ENCODE data around the gene RFTN1. TPM values are rescaled to one million over a fixed set of nuclear protein-coding genes. Genes with fewer than 3 reads are reported as not detected.
A peak's percentile ranks its signal among the peaks of the same experiment; 100 is the strongest.

RFTN1 gene
- total and polyA plus RNA-seq, 4 donors, result 33.8 to 82.5 (median 53.4) TPM

DNA sequence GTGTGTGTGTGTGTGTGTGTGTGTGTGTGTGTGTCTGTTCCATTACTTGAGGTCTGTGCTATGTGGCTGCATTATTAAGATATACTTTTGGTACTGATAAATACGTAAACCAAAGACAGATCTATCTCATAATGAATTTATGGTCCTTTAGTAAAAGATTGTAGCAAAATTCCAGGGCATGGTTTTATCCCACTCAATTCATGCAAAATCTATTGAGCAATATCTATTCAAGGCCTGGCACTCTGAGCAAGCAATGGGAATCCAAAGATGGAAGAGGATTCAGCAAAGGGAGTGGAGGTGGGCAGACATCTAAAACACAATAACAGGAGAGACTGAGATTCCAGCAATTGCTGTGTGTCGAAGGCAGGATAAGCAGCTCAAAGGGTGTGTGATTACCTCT is 86.8 kb downstream of the RFTN1 start:
- Histone ChIP-seq H3K27ac (ENCODE audit: low read depth in 1 of 2, low read length in 1 of 2) (peak overlapping the region in 1 of 2 donors; percentile 55), H3K27me3 (ENCODE audit: control insufficient read depth in 3 of 3, insufficient read depth in 3 of 3, low read length in 2 of 3) (no peaks in the 10 kb centered on the region), H3K9me3 (ENCODE audit: control insufficient read depth in 4 of 4, insufficient read depth in 3 of 4, low read length in 3 of 4) (no peaks in the 10 kb centered on the region), H3K4me3 (no peak overlapping the region), H3K4me1 (ENCODE audit: control insufficient read depth in 5 of 5, insufficient read depth in 5 of 5, low read length in 5 of 5) (peaks cover 0 to 12% (median 3%) of the 10 kb centered on the region in 5 donors), H3K9ac (ENCODE audit: insufficient read depth in 1 of 2, low read length in 2 of 2) (no peak overlapping the region), H3K36me3 (ENCODE audit: control insufficient read depth in 4 of 4, insufficient read depth in 4 of 4, low read length in 4 of 4) (peaks cover 0 to 4% (median 2%) of the 10 kb centered on the region in 4 donors)
- no peak for ATAC-seq (ENCODE audit: insufficient read depth, low FRiP score)
- no peak for DNase-seq
- WGBS, 2 donors, result 91 to 97% methylated on average over 2 of the region's 2 CpGs
- TF ChIP-seq, protein P1, sequence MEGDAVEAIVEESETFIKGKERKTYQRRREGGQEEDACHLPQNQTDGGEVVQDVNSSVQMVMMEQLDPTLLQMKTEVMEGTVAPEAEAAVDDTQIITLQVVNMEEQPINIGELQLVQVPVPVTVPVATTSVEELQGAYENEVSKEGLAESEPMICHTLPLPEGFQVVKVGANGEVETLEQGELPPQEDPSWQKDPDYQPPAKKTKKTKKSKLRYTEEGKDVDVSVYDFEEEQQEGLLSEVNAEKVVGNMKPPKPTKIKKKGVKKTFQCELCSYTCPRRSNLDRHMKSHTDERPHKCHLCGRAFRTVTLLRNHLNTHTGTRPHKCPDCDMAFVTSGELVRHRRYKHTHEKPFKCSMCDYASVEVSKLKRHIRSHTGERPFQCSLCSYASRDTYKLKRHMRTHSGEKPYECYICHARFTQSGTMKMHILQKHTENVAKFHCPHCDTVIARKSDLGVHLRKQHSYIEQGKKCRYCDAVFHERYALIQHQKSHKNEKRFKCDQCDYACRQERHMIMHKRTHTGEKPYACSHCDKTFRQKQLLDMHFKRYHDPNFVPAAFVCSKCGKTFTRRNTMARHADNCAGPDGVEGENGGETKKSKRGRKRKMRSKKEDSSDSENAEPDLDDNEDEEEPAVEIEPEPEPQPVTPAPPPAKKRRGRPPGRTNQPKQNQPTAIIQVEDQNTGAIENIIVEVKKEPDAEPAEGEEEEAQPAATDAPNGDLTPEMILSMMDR (IDR thresholded peaks at IDR 0.05; ENCODE audit: control extremely low read depth, extremely low read depth), result no peak

GRCh38 chr3:16426029-16426400 is 87.5 kb downstream of the RFTN1 start:
- TF ChIP-seq, protein P1 (IDR thresholded peaks at IDR 0.05; ENCODE audit: control extremely low read depth, extremely low read depth), result no peak
- Histone ChIP-seq H3K27ac (ENCODE audit: low read depth in 1 of 2, low read length in 1 of 2) (no peak overlapping the region), H3K4me3 (no peak overlapping the region), H3K27me3 (ENCODE audit: control insufficient read depth in 3 of 3, insufficient read depth in 3 of 3, low read length in 2 of 3) (no peaks in the 10 kb centered on the region), H3K36me3 (ENCODE audit: control insufficient read depth in 4 of 4, insufficient read depth in 4 of 4, low read length in 4 of 4) (peaks cover 0 to 3% (median under 1%) of the 10 kb centered on the region in 4 donors), H3K9me3 (ENCODE audit: control insufficient read depth in 4 of 4, insufficient read depth in 3 of 4, low read length in 3 of 4) (no peaks in the 10 kb centered on the region), H3K9ac (ENCODE audit: insufficient read depth in 1 of 2, low read length in 2 of 2) (no peak overlapping the region), H3K4me1 (ENCODE audit: control insufficient read depth in 5 of 5, insufficient read depth in 5 of 5, low read length in 5 of 5) (peaks cover 0 to 11% (median 3%) of the 10 kb centered on the region in 5 donors)
- ATAC-seq (ENCODE audit: insufficient read depth, low FRiP score), result no peak
- DNase-seq, result no peak
- 94% methylated on average over 13 of the region's 13 CpGs for WGBS, 2 donors

DNA sequence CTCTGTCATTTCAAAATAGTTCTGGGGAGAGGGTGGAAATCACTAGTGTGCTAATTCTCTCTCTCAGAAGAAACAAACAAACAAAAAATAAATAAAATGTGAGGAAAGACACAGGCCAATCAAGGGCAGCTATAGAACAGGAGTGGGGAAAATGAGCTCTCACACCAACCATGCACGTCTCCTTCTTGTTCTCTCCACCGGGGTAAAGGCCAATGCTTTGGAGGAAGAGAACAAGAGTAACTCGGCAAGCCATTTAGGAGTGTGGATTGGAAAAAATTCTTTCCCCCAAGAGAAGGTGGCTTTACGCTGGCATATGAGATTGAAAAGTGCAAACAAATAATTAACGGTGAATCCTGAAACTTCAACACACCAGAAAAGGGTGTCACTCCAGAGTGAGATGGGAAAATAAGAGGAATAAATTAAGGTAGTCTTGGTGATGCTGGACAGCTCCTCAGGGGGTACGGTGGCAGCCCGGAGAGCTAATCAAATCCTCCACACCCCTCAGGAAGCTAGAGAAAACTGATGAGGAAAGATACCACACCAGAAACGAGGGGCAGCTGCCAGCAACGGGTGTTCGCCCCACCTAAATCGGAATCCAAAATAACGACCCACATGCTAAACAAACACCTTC is 88.0 kb downstream of the RFTN1 start:
- DNase-seq (no peak), ATAC-seq (ENCODE audit: insufficient read depth, low FRiP score) (no peak)
- H3K27ac ChIP-seq (ENCODE audit: low read depth in 1 of 2, low read length in 1 of 2), result no peak overlapping the region
- WGBS, 2 donors, result 82 to 85% methylated on average over 12 of the region's 12 CpGs
- H3K4me3 ChIP-seq, result no peak overlapping the region
- TF ChIP-seq, protein P1 (IDR thresholded peaks at IDR 0.05; ENCODE audit: control extremely low read depth, extremely low read depth), result no peak
- H3K9me3 ChIP-seq (ENCODE audit: control insufficient read depth in 4 of 4, insufficient read depth in 3 of 4, low read length in 3 of 4), result no peaks in the 10 kb centered on the region
- H3K9ac ChIP-seq (ENCODE audit: insufficient read depth in 1 of 2, low read length in 2 of 2), result no peak overlapping the region
- no peaks in the 10 kb centered on the region for H3K27me3 ChIP-seq (ENCODE audit: control insufficient read depth in 3 of 3, insufficient read depth in 3 of 3, low read length in 2 of 3)
- peaks cover 0 to 3% (median 0%) of the 10 kb centered on the region in 4 donors for H3K36me3 ChIP-seq (ENCODE audit: control insufficient read depth in 4 of 4, insufficient read depth in 4 of 4, low read length in 4 of 4)
- H3K4me1 ChIP-seq (ENCODE audit: control insufficient read depth in 5 of 5, insufficient read depth in 5 of 5, low read length in 5 of 5), result peaks cover 0 to 10% (median 3%) of the 10 kb centered on the region in 5 donors
